IPS-20b (cell line): ENCODE data around the gene TBX4.

Experiments
- H3K27ac ChIP-seq: one replicate; pipeline ENCODE4 v1.5.1; 2013; ENCODE audit warnings: low read length
- H3K27me3 ChIP-seq: 2 replicates; pipeline ENCODE4 v1.6.1; 2013; ENCODE audit warnings: mild to moderate bottlenecking, low read length, inconsistent platforms; ENCODE audit not compliant: insufficient read depth
- H3K36me3 ChIP-seq: 2 replicates; pipeline ENCODE4 v1.6.1; 2013; ENCODE audit warnings: low read depth, mild to moderate bottlenecking, inconsistent platforms, low read length, moderate library complexity; ENCODE audit not compliant: insufficient read depth
- H3K4me1 ChIP-seq: 2 replicates; pipeline ENCODE4 v1.6.1; 2013; ENCODE audit warnings: mild to moderate bottlenecking, control low read depth, inconsistent platforms, low read length, moderate library complexity; ENCODE audit not compliant: insufficient read depth
- H3K4me3 ChIP-seq: 2 replicates; pipeline ENCODE4 v1.5.1; 2013; ENCODE audit warnings: mild to moderate bottlenecking, low read length, inconsistent platforms
- H3K9ac ChIP-seq: 2 replicates; pipeline ENCODE4 v1.6.1; 2013; ENCODE audit warnings: low read depth, mild to moderate bottlenecking, inconsistent platforms, low read length, moderate library complexity
- H3K9me3 ChIP-seq: 2 replicates; pipeline ENCODE4 v1.6.1; 2013; ENCODE audit warnings: mild to moderate bottlenecking, low read depth, low read length, inconsistent platforms; ENCODE audit not compliant: insufficient read depth

Gene TBX4

DNA sequence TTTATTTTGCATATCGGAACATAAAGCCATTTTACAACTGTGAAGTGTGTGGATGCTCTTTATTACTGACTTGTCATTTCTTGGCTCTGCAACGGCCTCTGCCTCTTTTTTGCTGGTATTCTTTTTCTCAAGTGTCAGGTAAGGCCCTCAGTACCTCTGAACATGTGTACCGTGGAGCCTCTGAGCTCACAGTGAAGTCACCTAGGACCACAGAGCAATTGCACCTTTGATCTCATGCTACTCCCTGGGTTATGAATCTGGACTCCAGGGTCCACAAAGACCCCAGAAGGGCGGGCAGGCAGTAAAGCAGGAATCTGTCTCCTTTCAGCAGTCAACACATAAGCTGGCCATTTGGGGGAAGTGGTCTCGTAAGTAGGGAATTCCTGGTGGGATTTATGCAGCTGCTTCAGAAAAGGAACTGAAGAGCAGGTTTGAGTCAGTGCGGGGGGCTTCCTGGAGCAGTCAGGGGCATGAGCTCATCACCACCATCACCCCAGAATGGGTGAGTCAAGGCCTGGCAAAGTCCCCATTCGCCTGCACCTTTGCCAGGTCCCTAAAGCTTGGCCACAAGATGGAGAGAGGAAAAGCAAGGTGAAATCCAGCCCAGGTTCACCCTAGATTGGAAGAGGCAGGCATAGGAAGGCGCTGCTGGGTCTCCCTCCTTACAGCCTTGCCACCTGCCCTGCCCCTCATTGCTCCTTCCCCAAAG, 33.0 kb downstream of the TBX4 start:
- no peaks in the 10 kb centered on the region for H3K27me3 ChIP-seq
- H3K4me3 ChIP-seq: no peak overlapping the region
- no peaks in the 10 kb centered on the region for H3K9me3 ChIP-seq
- no peak overlapping the region for H3K27ac ChIP-seq
- H3K9ac ChIP-seq: no peak overlapping the region
- no peaks in the 10 kb centered on the region for H3K36me3 ChIP-seq
- no peaks in the 10 kb centered on the region; the same call in 1 of the 2 replicates for H3K4me1 ChIP-seq

DNA sequence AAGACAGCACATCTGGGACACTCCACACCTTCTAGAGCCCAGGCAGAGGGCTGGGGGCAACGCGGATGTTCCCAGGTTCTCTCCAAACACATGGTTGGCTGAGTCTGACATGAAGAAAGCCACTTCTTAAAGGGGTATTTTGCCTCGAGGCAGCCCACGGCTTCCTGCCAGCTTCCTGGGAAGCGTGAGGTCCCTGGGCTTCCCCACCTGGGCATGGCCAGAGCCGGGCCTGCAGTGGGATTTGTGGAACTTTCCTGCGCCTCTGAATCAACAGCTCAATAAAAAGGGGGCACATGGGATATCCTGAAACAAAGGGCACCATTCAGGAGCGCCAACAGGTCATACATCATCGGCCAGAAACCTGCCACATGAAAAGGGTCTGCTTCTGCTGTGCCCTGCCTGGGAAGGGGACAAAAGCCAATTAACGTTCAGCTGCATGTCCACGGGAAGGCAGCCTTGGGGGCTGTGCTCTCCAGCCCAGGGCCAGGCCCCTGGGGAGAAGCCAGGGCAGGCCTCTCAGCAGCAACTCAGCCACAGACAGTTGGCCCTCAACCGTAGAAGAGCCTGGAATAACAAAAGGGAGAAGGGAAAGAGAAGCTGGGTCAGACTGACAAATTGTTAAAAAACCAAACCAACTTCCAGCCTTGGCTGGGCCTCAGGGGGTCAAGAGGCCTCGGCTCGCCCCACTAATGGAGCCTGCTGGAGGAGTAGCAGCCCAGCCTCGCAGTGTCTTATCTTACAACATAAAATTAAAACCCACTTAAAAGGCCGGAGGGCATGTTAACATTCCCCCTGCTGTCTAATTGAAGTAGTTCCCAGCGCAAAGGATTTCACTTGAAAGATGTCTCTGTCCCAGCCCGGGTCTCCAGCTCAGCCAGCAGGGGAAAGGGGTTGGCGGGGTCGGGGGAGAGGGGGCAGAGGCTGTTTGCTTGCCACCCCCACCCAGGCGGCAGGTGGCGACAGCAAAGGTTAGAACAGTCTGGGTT, 34.2 kb downstream of the TBX4 start:
- Histone ChIP-seq H3K27me3 (no peaks in the 10 kb centered on the region), H3K9me3 (no peaks in the 10 kb centered on the region), H3K27ac (no peak overlapping the region), H3K36me3 (no peaks in the 10 kb centered on the region), H3K4me1 (no peaks in the 10 kb centered on the region; the same call in 1 of the 2 replicates), H3K9ac (no peak overlapping the region), H3K4me3 (no peak overlapping the region)

DNA sequence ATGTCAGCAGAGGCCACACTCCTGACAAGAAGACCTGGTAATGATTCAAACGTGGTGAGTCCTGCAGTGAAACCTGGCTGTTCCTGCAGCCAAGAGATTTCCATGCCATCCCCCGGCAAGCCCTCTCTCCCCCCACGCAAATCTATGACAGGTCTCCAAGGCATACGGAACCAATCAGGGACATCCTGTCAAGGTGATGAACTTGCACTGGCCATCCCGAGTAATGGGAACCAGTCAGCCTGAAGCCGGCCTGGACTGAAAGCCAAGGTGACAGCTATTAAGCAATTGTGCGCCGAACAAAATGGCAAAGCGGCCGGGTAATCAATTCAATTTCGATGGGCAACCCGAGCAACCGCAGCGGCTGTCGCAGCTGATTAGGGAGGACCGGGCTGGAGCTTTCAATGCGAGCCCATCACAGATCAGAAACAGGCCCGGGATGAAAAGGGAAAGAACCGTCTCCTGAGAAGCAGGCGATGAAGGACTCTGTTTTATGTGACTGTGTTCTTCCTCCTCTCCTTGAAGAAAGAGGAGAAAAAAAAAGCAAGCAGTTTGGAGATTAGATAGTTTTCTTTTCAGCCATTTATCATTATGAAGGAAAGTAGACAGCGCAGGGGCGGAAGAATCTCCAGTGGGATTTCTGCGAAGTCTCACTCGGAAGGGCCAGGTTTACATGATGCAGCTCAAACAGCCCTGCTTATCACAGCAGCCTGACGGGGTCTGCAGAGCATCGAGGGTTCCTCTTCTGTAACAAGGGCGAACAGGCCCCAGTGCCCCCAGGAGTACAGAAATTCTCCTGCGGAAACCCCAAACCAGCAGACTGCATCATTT, 35.2 kb downstream of the TBX4 start:
- Histone ChIP-seq H3K36me3 (no peaks in the 10 kb centered on the region), H3K27me3 (no peaks in the 10 kb centered on the region), H3K4me3 (no peak overlapping the region), H3K4me1 (no peaks in the 10 kb centered on the region; the same call in 1 of the 2 replicates), H3K27ac (no peak overlapping the region), H3K9ac (no peak overlapping the region), H3K9me3 (no peaks in the 10 kb centered on the region)

GRCh38 chr17:61487989-61488595, 35.9 kb downstream of the TBX4 start:
- Histone ChIP-seq H3K4me1 (no peaks in the 10 kb centered on the region; the same call in 1 of the 2 replicates), H3K36me3 (no peaks in the 10 kb centered on the region), H3K9ac (no peak overlapping the region), H3K27me3 (no peaks in the 10 kb centered on the region), H3K9me3 (no peaks in the 10 kb centered on the region), H3K27ac (no peak overlapping the region), H3K4me3 (no peak overlapping the region)

- Histone ChIP-seq H3K27ac (no peak overlapping the region), H3K9ac (no peak overlapping the region)
Observed at GRCh38 chr17:61488878-61489718, 36.9 kb downstream of the TBX4 start.

DNA sequence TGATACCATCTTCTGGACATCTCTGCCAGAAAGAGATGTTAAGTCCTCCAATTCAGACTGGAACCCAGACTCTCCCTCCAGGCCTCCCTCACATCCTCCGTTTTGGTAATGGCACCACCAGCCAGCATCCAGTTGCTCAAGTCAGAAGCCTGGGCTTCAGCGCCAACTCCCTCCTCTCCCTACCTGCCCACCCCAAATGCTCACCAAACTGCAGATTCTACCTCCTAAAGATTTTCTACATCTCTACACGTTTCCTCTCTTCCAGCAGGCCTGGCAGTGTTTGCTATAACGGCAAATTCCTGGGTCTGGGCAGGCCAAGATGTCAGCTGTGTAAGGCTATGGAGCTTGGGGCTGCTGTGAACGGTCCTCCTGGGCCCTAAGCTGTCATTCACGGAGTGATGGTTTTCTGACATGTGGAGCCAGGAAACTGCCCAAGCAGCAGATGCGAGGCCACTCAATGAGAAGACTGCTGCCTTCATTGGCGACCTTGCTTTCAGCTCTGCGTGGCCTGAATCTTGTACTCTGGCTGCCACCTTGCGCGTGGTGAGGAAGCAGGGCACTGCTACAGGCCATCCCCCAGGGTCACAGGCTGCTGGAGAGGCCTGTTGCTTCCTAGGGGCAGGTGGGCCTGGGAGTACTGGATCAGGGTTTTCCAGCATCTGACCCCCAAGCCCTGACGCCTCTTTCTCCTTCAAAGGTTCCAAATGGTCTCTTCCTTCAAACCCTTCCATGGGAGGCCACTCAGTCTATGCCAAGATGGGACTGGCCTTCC, 37.7 kb downstream of the TBX4 start:
- Histone ChIP-seq H3K27ac (no peak overlapping the region), H3K36me3 (no peaks in the 10 kb centered on the region), H3K4me1 (no peaks in the 10 kb centered on the region; the same call in 1 of the 2 replicates), H3K9me3 (no peaks in the 10 kb centered on the region), H3K4me3 (no peak overlapping the region), H3K27me3 (no peaks in the 10 kb centered on the region), H3K9ac (no peak overlapping the region)

More at GRCh38 chr17:61488878-61489718, 36.9 kb downstream of the TBX4 start:
- Histone ChIP-seq H3K4me1 (no peaks in the 10 kb centered on the region; the same call in 1 of the 2 replicates), H3K9me3 (no peaks in the 10 kb centered on the region), H3K36me3 (no peaks in the 10 kb centered on the region), H3K4me3 (no peak overlapping the region), H3K27me3 (no peaks in the 10 kb centered on the region)

DNA sequence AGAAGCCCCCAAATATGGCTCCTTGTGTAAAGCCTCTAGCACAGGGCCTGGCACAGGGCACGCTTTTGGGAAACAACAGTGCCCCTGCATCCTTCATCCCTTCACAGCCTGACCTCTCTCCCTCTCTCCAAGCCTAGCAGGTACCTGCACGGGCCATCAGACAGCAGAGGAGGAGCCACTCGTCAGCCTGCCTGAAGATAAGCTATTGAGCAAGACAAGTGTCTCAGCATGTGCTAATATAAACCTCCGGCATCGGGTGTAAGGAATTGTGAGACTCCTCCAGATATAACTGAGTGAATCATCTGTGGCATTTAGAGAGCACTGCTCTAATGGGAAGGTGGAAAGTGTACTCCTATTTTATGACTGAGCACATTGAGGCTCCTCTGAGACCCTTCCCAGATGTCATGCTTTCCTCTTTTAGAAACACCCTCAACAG, 38.3 kb downstream of the TBX4 start:
- no peaks in the 10 kb centered on the region for H3K27me3 ChIP-seq
- H3K4me3 ChIP-seq: no peak overlapping the region
- no peaks in the 10 kb centered on the region; the same call in 1 of the 2 replicates for H3K4me1 ChIP-seq
- H3K9me3 ChIP-seq: no peaks in the 10 kb centered on the region
- no peaks in the 10 kb centered on the region for H3K36me3 ChIP-seq
- no peak overlapping the region for H3K27ac ChIP-seq
- no peak overlapping the region for H3K9ac ChIP-seq

DNA sequence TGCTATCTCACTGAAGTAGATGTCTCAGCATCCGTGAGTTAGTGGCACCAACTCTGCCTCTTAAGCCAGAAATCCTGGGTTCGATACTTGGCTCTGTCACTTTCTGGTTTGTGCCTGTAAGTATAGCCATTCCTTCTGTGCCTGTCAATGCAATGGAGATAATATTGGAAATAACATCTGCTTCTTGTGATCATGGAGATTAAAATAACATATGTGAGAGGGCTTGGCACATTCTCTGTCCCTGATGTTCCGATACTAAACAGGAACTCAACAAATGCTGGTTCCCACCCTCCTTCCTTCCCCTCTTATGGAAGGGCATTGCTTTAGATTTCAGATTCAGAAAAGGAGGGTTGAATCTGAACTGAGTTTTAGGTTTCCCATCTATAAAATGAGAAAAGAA, 39.8 kb downstream of the TBX4 start:
- Histone ChIP-seq H3K4me1 (no peaks in the 10 kb centered on the region), H3K27ac (no peak overlapping the region), H3K36me3 (no peaks in the 10 kb centered on the region), H3K27me3 (no peaks in the 10 kb centered on the region), H3K9ac (no peak overlapping the region), H3K4me3 (no peak overlapping the region), H3K9me3 (no peaks in the 10 kb centered on the region)

DNA sequence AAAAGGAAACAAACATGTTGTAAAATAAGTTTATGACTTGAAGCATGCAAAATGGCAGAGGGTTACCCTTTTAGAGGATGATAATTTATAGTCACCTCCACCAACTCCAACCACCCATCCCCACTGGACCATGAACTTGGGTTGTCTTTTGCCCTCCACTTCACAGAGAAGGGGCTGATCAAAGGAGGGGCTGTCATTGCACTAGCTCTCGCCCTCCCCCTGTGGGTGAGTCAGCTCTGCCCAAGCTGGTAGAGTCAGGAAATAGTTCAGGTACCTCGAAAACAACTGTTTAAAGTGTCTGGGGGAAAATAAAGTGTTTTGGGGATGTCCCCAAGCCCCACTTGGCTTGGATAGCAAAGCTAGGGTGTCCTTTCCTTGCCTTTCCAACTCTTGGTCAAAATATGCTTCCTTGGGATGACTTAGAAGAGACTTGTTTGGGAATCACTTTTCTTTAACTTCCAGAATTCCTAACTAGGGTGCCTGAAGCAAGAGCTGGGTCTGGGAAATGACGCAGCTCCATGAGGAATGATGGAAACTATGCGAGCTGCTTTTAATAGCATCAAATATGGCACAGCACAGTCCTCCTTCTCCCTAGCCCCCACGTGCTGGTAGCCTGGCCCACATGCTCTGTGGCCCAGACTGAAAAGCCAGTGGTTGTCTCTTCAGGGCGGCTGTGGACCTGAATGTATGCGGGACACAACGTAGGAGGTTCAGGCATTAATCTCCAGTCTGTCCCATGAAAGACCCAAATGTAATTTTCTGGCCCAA, 40.7 kb downstream of the TBX4 start:
- H3K4me1 ChIP-seq: no peaks in the 10 kb centered on the region
- H3K4me3 ChIP-seq: no peak overlapping the region
- H3K27me3 ChIP-seq: no peaks in the 10 kb centered on the region
- H3K36me3 ChIP-seq: no peaks in the 10 kb centered on the region
- no peak overlapping the region for H3K27ac ChIP-seq
- H3K9ac ChIP-seq: no peak overlapping the region
- no peaks in the 10 kb centered on the region for H3K9me3 ChIP-seq
